HepG2 (cell line): ENCODE data around the gene EMILIN1. TPM values are rescaled to one million over a fixed set of nuclear protein-coding genes. Genes with fewer than 3 reads are reported as not detected.

ENCODE experiments used
- ADNP ChIP-seq: sonication (generic); formaldehyde crosslinking; IDR thresholded peaks from 2 replicates; pipeline ENCODE4 v1.4.0; 2020; ENCODE audit warnings: missing genetic modification reagents
- CCDC6 ChIP-seq: sonication (generic); formaldehyde crosslinking; IDR thresholded peaks from 2 replicates; pipeline ENCODE4 v1.8.1; 2022; ENCODE audit warnings: mild to moderate bottlenecking, missing genetic modification reagents, moderate library complexity
- CSRNP1 ChIP-seq: sonication (generic); formaldehyde crosslinking; IDR thresholded peaks from 2 replicates; pipeline ENCODE4 v1.8.1; 2023; ENCODE audit warnings: mild to moderate bottlenecking, missing genetic modification reagents
- KAT2B ChIP-seq: fragments of 150-350 bp; IDR thresholded peaks from 2 replicates; pipeline ENCODE4 v1.6.1; 2014; ENCODE audit warnings: low read depth, low read length, borderline replicate concordance
- MXI1 ChIP-seq: IDR thresholded peaks from 3 replicates; pipeline ENCODE4 v1.6.1; 2012; ENCODE audit warnings: low read depth, low read length, inconsistent platforms, borderline replicate concordance
- MYNN ChIP-seq: sonication (generic); formaldehyde crosslinking; IDR thresholded peaks from 2 replicates; pipeline ENCODE4 v1.4.0; 2020; ENCODE audit warnings: mild to moderate bottlenecking, low read depth, missing genetic modification reagents
- NFE2 ChIP-seq: sonication (generic); formaldehyde crosslinking; IDR thresholded peaks from 2 replicates; pipeline ENCODE4 v1.4.0; 2020; ENCODE audit warnings: missing genetic modification reagents
- PLSCR1 ChIP-seq: sonication (generic); formaldehyde crosslinking; IDR thresholded peaks from 2 replicates; pipeline ENCODE4 v1.5.0; 2020; ENCODE audit warnings: missing genetic modification reagents, mild to moderate bottlenecking, borderline replicate concordance
- PRDM15 ChIP-seq: sonication (generic); formaldehyde crosslinking; IDR thresholded peaks from 2 replicates; pipeline ENCODE4 v1.4.0; 2020; ENCODE audit warnings: missing genetic modification reagents
- ZBTB20 ChIP-seq: sonication (generic); formaldehyde crosslinking; IDR thresholded peaks from 2 replicates; pipeline ENCODE4 v1.8.1; 2023; ENCODE audit warnings: missing genetic modification reagents, low read depth, mild to moderate bottlenecking, borderline replicate concordance
- ZFP36L1 ChIP-seq: sonication (generic); formaldehyde crosslinking; IDR thresholded peaks from 2 replicates; pipeline ENCODE4 v1.8.0; 2022; ENCODE audit warnings: mild to moderate bottlenecking, missing genetic modification reagents, moderate library complexity
- ZIK1 ChIP-seq: sonication (generic); formaldehyde crosslinking; IDR thresholded peaks from 2 replicates; pipeline ENCODE4 v1.5.0; 2020; ENCODE audit warnings: mild to moderate bottlenecking, low read depth, missing genetic modification reagents, borderline replicate concordance
- ZNF180 ChIP-seq: sonication (generic); formaldehyde crosslinking; IDR thresholded peaks from 2 replicates; pipeline ENCODE4 v1.4.0; 2020; ENCODE audit warnings: low read depth, missing genetic modification reagents, borderline replicate concordance
- ZNF333 ChIP-seq: sonication (generic); formaldehyde crosslinking; IDR thresholded peaks from 2 replicates; pipeline ENCODE4 v1.4.0; 2020; ENCODE audit warnings: mild to moderate bottlenecking, missing genetic modification reagents, borderline replicate concordance
- ZNF367 ChIP-seq: sonication (generic); formaldehyde crosslinking; IDR thresholded peaks from 2 replicates; pipeline ENCODE4 v1.4.0; 2020; ENCODE audit warnings: missing genetic modification reagents, borderline replicate concordance
- ZSCAN31 ChIP-seq: sonication (generic); formaldehyde crosslinking; IDR thresholded peaks from 2 replicates; pipeline ENCODE4 v1.5.0; 2020; ENCODE audit warnings: low read depth, mild to moderate bottlenecking, missing genetic modification reagents
- polyA plus RNA-seq, 8 experiments: library from polyadenylated mRNA; depleted of rRNA in 3 of 8; stranded (reverse) in 7 of 8; unstranded in 1 of 8; fragments of >200 nt; fragmentation: Illumina TruSeq in 4 of 8; extraction: Trizol in 4 of 8; gene quantifications; 2 replicates each; pipeline versions ENCODE4 v1.2.1 to v1.2.3, GENCODE V29; 2011 to 2016; ENCODE audit warnings: low read depth in 4 of 8, missing spikeins in 1 of 8, mixed read lengths in 1 of 8; ENCODE audit not compliant: insufficient read depth in 1 of 8
- total RNA-seq, 5 experiments: library from RNA; depleted of rRNA; stranded (reverse); fragments of >200 nt; fragmentation: Illumina TruSeq; extraction: Trizol; gene quantifications; 2 replicates each; pipeline ENCODE4 v1.2.3, GENCODE V29; 2016; ENCODE audit warnings: low read depth in 1 of 5
- TF ChIP-seq, protein P1 (sequence below): sonication (generic); formaldehyde crosslinking; IDR thresholded peaks from 2 replicates; pipeline ENCODE4 v1.5.0; 2020; ENCODE audit warnings: missing genetic modification reagents
- TF ChIP-seq, protein P2 (sequence below): sonication (generic); formaldehyde crosslinking; IDR thresholded peaks from 2 replicates; pipeline ENCODE4 v1.5.1; 2020; ENCODE audit warnings: missing genetic modification reagents, mild to moderate bottlenecking, borderline replicate concordance

EMILIN1 gene
- total and polyA plus RNA-seq, 2 of the 13 experiments (the other 11 are each of a cell fraction or from before 2014, with no cell fraction given), result 8.1 to 9.7 TPM

DNA sequence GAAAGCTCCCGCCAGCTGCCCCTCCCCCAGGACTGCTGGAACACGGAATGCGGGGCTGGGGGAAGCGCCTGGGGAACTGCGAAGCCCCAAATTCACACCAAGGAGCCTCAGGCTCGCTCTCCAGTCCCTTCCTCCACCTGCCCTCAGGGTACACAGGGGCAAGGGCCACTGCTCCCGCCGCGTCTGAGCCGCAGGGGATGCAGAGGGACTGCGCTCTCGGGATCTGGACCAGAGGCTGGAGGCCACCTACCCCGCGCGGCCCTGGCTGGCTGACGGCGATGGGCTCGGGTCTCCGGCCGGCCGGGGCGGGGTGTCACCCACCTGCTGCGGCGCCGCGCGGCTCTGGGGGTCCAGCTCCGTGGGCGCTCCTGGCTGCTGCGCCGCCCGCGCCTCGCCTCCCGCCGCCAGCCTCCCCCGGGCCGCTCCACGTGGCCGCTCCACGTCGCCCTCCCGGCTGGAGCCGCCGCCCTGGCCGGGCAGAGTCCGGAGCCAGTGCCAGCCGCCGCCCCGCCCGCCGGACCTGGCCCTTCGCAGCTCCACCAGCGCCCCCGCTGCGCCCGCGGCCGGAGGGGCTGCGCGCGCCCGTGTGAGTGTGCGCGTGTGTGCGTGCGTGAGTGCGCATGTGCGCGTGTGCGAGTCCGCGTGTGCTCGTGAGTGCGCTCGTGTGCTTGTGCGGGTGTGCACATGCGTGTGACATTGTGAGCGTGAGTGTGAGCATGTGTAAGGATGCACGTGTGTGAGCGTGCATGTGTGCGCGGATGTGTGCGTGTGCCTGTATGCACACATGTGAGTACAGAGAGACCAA lies 40.3 kb downstream of the EMILIN1 start, which contains the start of gene CGREF1 (continued):
- no peak for TF ChIP-seq CSRNP1 (CRISPR knock-in tag)
- TF ChIP-seq, protein P1, sequence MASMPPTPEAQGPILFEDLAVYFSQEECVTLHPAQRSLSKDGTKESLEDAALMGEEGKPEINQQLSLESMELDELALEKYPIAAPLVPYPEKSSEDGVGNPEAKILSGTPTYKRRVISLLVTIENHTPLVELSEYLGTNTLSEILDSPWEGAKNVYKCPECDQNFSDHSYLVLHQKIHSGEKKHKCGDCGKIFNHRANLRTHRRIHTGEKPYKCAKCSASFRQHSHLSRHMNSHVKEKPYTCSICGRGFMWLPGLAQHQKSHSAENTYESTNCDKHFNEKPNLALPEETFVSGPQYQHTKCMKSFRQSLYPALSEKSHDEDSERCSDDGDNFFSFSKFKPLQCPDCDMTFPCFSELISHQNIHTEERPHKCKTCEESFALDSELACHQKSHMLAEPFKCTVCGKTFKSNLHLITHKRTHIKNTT (CRISPR knock-in tag), result no peak
- no peak for TF ChIP-seq ZNF367 (CRISPR knock-in tag)
- no peak for TF ChIP-seq ZNF180 (CRISPR knock-in tag)
- peak; percentile 87; the same call in 1 of the 2 replicates for TF ChIP-seq ZNF333 (CRISPR knock-in tag)
- TF ChIP-seq PRDM15 (CRISPR knock-in tag), result no peak
- no peak for TF ChIP-seq MYNN (CRISPR knock-in tag)
- TF ChIP-seq ZFP36L1 (CRISPR knock-in tag), result no peak
- peak; percentile 62; the same call in 1 of the 3 replicates for TF ChIP-seq MXI1
- 0 out of 2 replicates have a peak, but pooled peaks have one; percentile 13 for TF ChIP-seq ZBTB20 (CRISPR knock-in tag)
- no peak for TF ChIP-seq PLSCR1 (CRISPR knock-in tag)
- TF ChIP-seq, protein P2, sequence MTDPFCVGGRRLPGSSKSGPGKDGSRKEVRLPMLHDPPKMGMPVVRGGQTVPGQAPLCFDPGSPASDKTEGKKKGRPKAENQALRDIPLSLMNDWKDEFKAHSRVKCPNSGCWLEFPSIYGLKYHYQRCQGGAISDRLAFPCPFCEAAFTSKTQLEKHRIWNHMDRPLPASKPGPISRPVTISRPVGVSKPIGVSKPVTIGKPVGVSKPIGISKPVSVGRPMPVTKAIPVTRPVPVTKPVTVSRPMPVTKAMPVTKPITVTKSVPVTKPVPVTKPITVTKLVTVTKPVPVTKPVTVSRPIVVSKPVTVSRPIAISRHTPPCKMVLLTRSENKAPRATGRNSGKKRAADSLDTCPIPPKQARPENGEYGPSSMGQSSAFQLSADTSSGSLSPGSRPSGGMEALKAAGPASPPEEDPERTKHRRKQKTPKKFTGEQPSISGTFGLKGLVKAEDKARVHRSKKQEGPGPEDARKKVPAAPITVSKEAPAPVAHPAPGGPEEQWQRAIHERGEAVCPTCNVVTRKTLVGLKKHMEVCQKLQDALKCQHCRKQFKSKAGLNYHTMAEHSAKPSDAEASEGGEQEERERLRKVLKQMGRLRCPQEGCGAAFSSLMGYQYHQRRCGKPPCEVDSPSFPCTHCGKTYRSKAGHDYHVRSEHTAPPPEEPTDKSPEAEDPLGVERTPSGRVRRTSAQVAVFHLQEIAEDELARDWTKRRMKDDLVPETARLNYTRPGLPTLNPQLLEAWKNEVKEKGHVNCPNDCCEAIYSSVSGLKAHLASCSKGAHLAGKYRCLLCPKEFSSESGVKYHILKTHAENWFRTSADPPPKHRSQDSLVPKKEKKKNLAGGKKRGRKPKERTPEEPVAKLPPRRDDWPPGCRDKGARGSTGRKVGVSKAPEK (CRISPR knock-in tag), result no peak
- no peak for TF ChIP-seq KAT2B
- no peak for TF ChIP-seq CCDC6 (CRISPR knock-in tag)
- TF ChIP-seq ZIK1 (CRISPR knock-in tag), result no peak
- no peak for TF ChIP-seq NFE2 (CRISPR knock-in tag)
- no peak for TF ChIP-seq ZSCAN31 (CRISPR knock-in tag)
- TF ChIP-seq ADNP, result no peak
